ENCODE measurements around the gene ONECUT2. TPM values are rescaled to one million over a fixed set of nuclear protein-coding genes. Genes with fewer than 3 reads are reported as not detected.
A peak's percentile ranks its signal among the peaks of the same experiment; 100 is the strongest.

Gene ONECUT2
- polyA plus RNA-seq, 3 donors, result not detected

GRCh38 chr18:57475408-57475807, 40.2 kb downstream of the ONECUT2 start:
- no peak overlapping the region for H3K4me3 Mint-ChIP-seq
- no peaks in the 10 kb centered on the region for H3K79me2 ChIP-seq (ENCODE audit: insufficient read depth, low read length)
- no peak overlapping the region for H3K4me3 ChIP-seq (replicated peaks in 1 of 3; ENCODE audit: low read depth in 2 of 3, low read length in 3 of 3)
- DNase-seq, result no peak
- H3K27ac Mint-ChIP-seq, result no peak overlapping the region
- H3K4me2 ChIP-seq (replicated peaks; ENCODE audit: extremely low read depth, low read length, poor library complexity, severe bottlenecking), result no peak overlapping the region
- H3K9me3 Mint-ChIP-seq, result peaks cover 0 to 3% (median 0%) of the 10 kb centered on the region in 7 donors
- peaks cover 6% of the 10 kb centered on the region for H3K4me1 Mint-ChIP-seq
- no peaks in the 10 kb centered on the region for H3K9me3 ChIP-seq (replicated peaks in 1 of 2; ENCODE audit: control insufficient read depth in 1 of 2, insufficient read depth in 1 of 2, low read length in 2 of 2)
- no peak overlapping the region for H2AFZ ChIP-seq (ENCODE audit: insufficient read depth, low read depth, low read length, poor library complexity, severe bottlenecking)
- H3K36me3 Mint-ChIP-seq, result no peaks in the 10 kb centered on the region
- H3K4me1 ChIP-seq (ENCODE audit: control insufficient read depth in 1 of 2, insufficient read depth in 2 of 2, low read length in 2 of 2), result no peaks in the 10 kb centered on the region
- H3K27me3 ChIP-seq (ENCODE audit: control insufficient read depth in 2 of 2, insufficient read depth in 2 of 2, low read length in 2 of 2), result peaks cover 2 to 3% of the 10 kb centered on the region in 2 donors
- no peaks in the 10 kb centered on the region for H4K20me1 ChIP-seq (ENCODE audit: insufficient read depth, low read length)
- no peak for TF ChIP-seq CTCF (IDR thresholded peaks at IDR 0.05)
- peaks cover 8 to 23% (median 20%) of the 10 kb centered on the region in 3 donors for H3K27me3 Mint-ChIP-seq (ENCODE audit: low read depth in 3 of 3)
- H3K36me3 ChIP-seq (replicated peaks in 1 of 2; ENCODE audit: control insufficient read depth in 1 of 2, insufficient read depth in 2 of 2, low read length in 2 of 2), result no peaks in the 10 kb centered on the region
- no peak overlapping the region for H3K27ac ChIP-seq (ENCODE audit: low read depth in 1 of 2, low read length in 2 of 2)
- intact Hi-C loops (cut with micrococcal nuclease), result no loop called here
- whole genome bisulfite sequencing (ENCODE audit: insufficient coverage), result 100% methylated on average over 1 of the region's 3 CpGs
- H3K9ac ChIP-seq (ENCODE audit: insufficient read depth, low read length, poor library complexity, severe bottlenecking), result no peak overlapping the region

- Mint-ChIP-seq H3K4me1 (peaks cover 6% of the 10 kb centered on the region), H3K27ac (no peak overlapping the region), H3K27me3 (ENCODE audit: low read depth in 3 of 3) (peaks cover 8 to 20% (median 19%) of the 10 kb centered on the region in 3 donors), H3K4me3 (peak overlapping the region in 1 of 2 donors; percentile 69), H3K36me3 (no peaks in the 10 kb centered on the region), H3K9me3 (peaks cover 0 to 3% (median 0%) of the 10 kb centered on the region in 7 donors)
- no peaks in the 10 kb centered on the region for H4K20me1 ChIP-seq (ENCODE audit: insufficient read depth, low read length)
- no peaks in the 10 kb centered on the region for H3K79me2 ChIP-seq (ENCODE audit: insufficient read depth, low read length)
- H3K9ac ChIP-seq (ENCODE audit: insufficient read depth, low read length, poor library complexity, severe bottlenecking), result no peak overlapping the region
- DNase-seq, result no peak
- no peak for TF ChIP-seq CTCF (IDR thresholded peaks at IDR 0.05)
- no peak overlapping the region for H2AFZ ChIP-seq (ENCODE audit: insufficient read depth, low read depth, low read length, poor library complexity, severe bottlenecking)
- intact Hi-C loops (cut with micrococcal nuclease), result no loop called here
- peaks cover 2 to 3% of the 10 kb centered on the region in 2 donors for H3K27me3 ChIP-seq (ENCODE audit: control insufficient read depth in 2 of 2, insufficient read depth in 2 of 2, low read length in 2 of 2)
- no peak overlapping the region for H3K4me3 ChIP-seq (replicated peaks in 1 of 3; ENCODE audit: low read depth in 2 of 3, low read length in 3 of 3)
- WGBS (ENCODE audit: insufficient coverage), result 0% methylated on average over 1 of the region's 4 CpGs
- no peaks in the 10 kb centered on the region for H3K36me3 ChIP-seq (replicated peaks in 1 of 2; ENCODE audit: control insufficient read depth in 1 of 2, insufficient read depth in 2 of 2, low read length in 2 of 2)
- H3K4me1 ChIP-seq (ENCODE audit: control insufficient read depth in 1 of 2, insufficient read depth in 2 of 2, low read length in 2 of 2), result no peaks in the 10 kb centered on the region
- H3K4me2 ChIP-seq (replicated peaks; ENCODE audit: extremely low read depth, low read length, poor library complexity, severe bottlenecking), result no peak overlapping the region
- no peak overlapping the region for H3K27ac ChIP-seq (ENCODE audit: low read depth in 1 of 2, low read length in 2 of 2)
- no peaks in the 10 kb centered on the region for H3K9me3 ChIP-seq (replicated peaks in 1 of 2; ENCODE audit: control insufficient read depth in 1 of 2, insufficient read depth in 1 of 2, low read length in 2 of 2)
These were observed 40.7 kb downstream of the ONECUT2 start for GRCh38 chr18:57475903-57476302.
